CD4-positive, CD25-positive, alpha-beta regulatory T cell (primary cell): ENCODE results near the gene FGFR3. TPM values are rescaled to one million over a fixed set of nuclear protein-coding genes. Genes with fewer than 3 reads are reported as not detected.
"Not testable (repeated sequence)": the region's sequence is repeated elsewhere in the genome, so short reads cannot be mapped to it uniquely, and the experiment has no call there.

Experiments used
- ATAC-seq, 2 donors: fragments of 150-1000 bp; cut with Tn5 transposase; one replicate each; pipeline ENCODE4 v1.10.0; 2021; ENCODE audit warnings: low read depth in 2 of 2, moderate number of reproducible peaks in 2 of 2, moderate library complexity in 1 of 2
- DNase-seq, 3 donors: peaks; one replicate each; pipeline versions ENCODE4 v3.0.0 to v3.0.0-alpha.2; 2012 to 2022; ENCODE audit warnings: mixed read lengths in 1 of 3
- H3K27ac ChIP-seq: one replicate; pipeline ENCODE4 v1.7.0; 2013; ENCODE audit warnings: mild to moderate bottlenecking, low read length; ENCODE audit not compliant: insufficient read depth, poor library complexity, severe bottlenecking
- H3K27me3 ChIP-seq: one replicate; pipeline ENCODE4 v1.7.0; 2013; ENCODE audit warnings: low read length; ENCODE audit not compliant: control insufficient read depth, insufficient read depth
- H3K36me3 ChIP-seq: one replicate; pipeline ENCODE4 v1.7.0; 2013; ENCODE audit warnings: mild to moderate bottlenecking, low read length, moderate library complexity; ENCODE audit not compliant: control insufficient read depth, insufficient read depth
- H3K4me1 ChIP-seq: 2 replicates; pipeline ENCODE4 v1.7.0; 2013; ENCODE audit warnings: mild to moderate bottlenecking, low read length; ENCODE audit not compliant: insufficient read depth, control insufficient read depth, poor library complexity, severe bottlenecking
- H3K4me3 ChIP-seq: one replicate; pipeline ENCODE4 v1.7.0; 2013; ENCODE audit warnings: low read depth, mild to moderate bottlenecking, low read length, moderate library complexity
- H3K9me3 ChIP-seq, 2 experiments: 1 replicate in 1 of 2; 2 replicates in 1 of 2; pipeline ENCODE4 v1.7.0; 2013; ENCODE audit warnings: low read length in 2 of 2, mild to moderate bottlenecking in 1 of 2, moderate library complexity in 1 of 2; ENCODE audit not compliant: control insufficient read depth in 2 of 2
- H3K27ac Mint-ChIP-seq, 3 donors: one replicate each; pipeline ENCODE4 v1.8.0; 2020 to 2022; ENCODE audit warnings: mild to moderate bottlenecking in 3 of 3, mixed read lengths in 3 of 3, moderate library complexity in 2 of 3
- H3K27me3 Mint-ChIP-seq: one replicate; pipeline ENCODE4 v1.8.0; 2022; ENCODE audit warnings: mild to moderate bottlenecking, mixed read lengths
- H3K36me3 Mint-ChIP-seq: one replicate; pipeline ENCODE4 v1.8.0; 2020; ENCODE audit warnings: mixed read lengths
- H3K4me1 Mint-ChIP-seq, 4 donors: one replicate each; pipeline ENCODE4 v1.8.0; 2020 to 2022; ENCODE audit warnings: mixed read lengths in 4 of 4, mild to moderate bottlenecking in 1 of 4
- H3K4me3 Mint-ChIP-seq, 4 donors: one replicate each; pipeline ENCODE4 v1.8.0; 2020 to 2022; ENCODE audit warnings: mild to moderate bottlenecking in 4 of 4, mixed read lengths in 4 of 4, moderate library complexity in 3 of 4
- H3K9me3 Mint-ChIP-seq, 7 donors: one replicate each; pipeline ENCODE4 v1.8.0; 2020 to 2022; ENCODE audit warnings: mixed read lengths in 7 of 7, mild to moderate bottlenecking in 3 of 7, moderate library complexity in 2 of 7
- polyA plus RNA-seq, 4 donors: library from polyadenylated mRNA; unstranded; fragments of 300-500 nt; fragmentation: Illumina TruSeq; gene quantifications; one replicate each; pipeline ENCODE4 v1.2.3, GENCODE V29; 2021
- total RNA-seq: library from RNA; stranded (reverse); gene quantifications from one replicate; pipeline ENCODE4 v1.2.3, GENCODE V29; 2022

The FGFR3 gene
- total and polyA plus RNA-seq, 5 donors from 2014 or later = 0.25 TPM; not detected in 4

GRCh38 chr4:1835836-1836235, 42.7 kb downstream of the FGFR3 start:
- not testable (repeated sequence) for DNase-seq, H3K4me1 ChIP-seq, H3K27me3 Mint-ChIP-seq, H3K9me3 ChIP-seq, H3K27ac ChIP-seq, H3K4me1 Mint-ChIP-seq, H3K4me3 ChIP-seq, H3K4me3 Mint-ChIP-seq, H3K9me3 Mint-ChIP-seq, H3K27me3 ChIP-seq, ATAC-seq, H3K27ac Mint-ChIP-seq
- peaks cover 79% of the 10 kb centered on the region for H3K36me3 ChIP-seq
- peaks cover 20% of the 10 kb centered on the region for H3K36me3 Mint-ChIP-seq

- no peaks in the 10 kb centered on the region for H3K27me3 ChIP-seq
- H3K9me3 ChIP-seq = no peaks in the 10 kb centered on the region
- Mint-ChIP-seq H3K9me3 (no peaks in the 10 kb centered on the region), H3K4me3 (no peak overlapping the region), H3K36me3 (peaks cover 16% of the 10 kb centered on the region), H3K27ac (no peak overlapping the region), H3K27me3 (no peaks in the 10 kb centered on the region), H3K4me1 (peaks cover 0 to 4% (median 2%) of the 10 kb centered on the region in 4 donors)
- H3K36me3 ChIP-seq = peaks cover 77% of the 10 kb centered on the region
- no peak for DNase-seq
- ATAC-seq = no peak
- no peak overlapping the region for H3K4me3 ChIP-seq
- no peak overlapping the region for H3K27ac ChIP-seq
- H3K4me1 ChIP-seq = no peaks in the 10 kb centered on the region
These were observed 43.6 kb downstream of the FGFR3 start for GRCh38 chr4:1836650-1837049.

GRCh38 chr4:1837069-1837468, 44.0 kb downstream of the FGFR3 start:
- Mint-ChIP-seq H3K9me3 (no peaks in the 10 kb centered on the region), H3K27ac (no peak overlapping the region), H3K4me1 (peaks cover 0 to 4% (median 3%) of the 10 kb centered on the region in 4 donors), H3K4me3 (no peak overlapping the region), H3K27me3 (no peaks in the 10 kb centered on the region), H3K36me3 (peaks cover 14% of the 10 kb centered on the region)
- Histone ChIP-seq H3K27me3 (no peaks in the 10 kb centered on the region), H3K27ac (no peak overlapping the region), H3K4me1 (no peaks in the 10 kb centered on the region), H3K36me3 (peaks cover 74% of the 10 kb centered on the region), H3K4me3 (no peak overlapping the region), H3K9me3 (no peaks in the 10 kb centered on the region)
- ATAC-seq (no peak), DNase-seq (no peak)

- Histone ChIP-seq H3K27ac (no peak overlapping the region), H3K4me3 (no peak overlapping the region), H3K27me3 (no peaks in the 10 kb centered on the region), H3K9me3 (no peaks in the 10 kb centered on the region), H3K4me1 (no peaks in the 10 kb centered on the region), H3K36me3 (peaks cover 68% of the 10 kb centered on the region)
- H3K27me3 Mint-ChIP-seq = no peaks in the 10 kb centered on the region
- peak overlapping the region in 1 of 3 donors; percentile 17 for H3K27ac Mint-ChIP-seq
- peaks cover 31% of the 10 kb centered on the region for H3K36me3 Mint-ChIP-seq
- DNase-seq (no peak), ATAC-seq (no peak)
- peaks cover 0 to 8% (median 4%) of the 10 kb centered on the region in 4 donors for H3K4me1 Mint-ChIP-seq
- H3K9me3 Mint-ChIP-seq = no peaks in the 10 kb centered on the region
- peak overlapping the region in 1 of 4 donors; percentile 61 for H3K4me3 Mint-ChIP-seq
These were observed 46.2 kb downstream of the FGFR3 start for GRCh38 chr4:1839282-1839681.

- Histone ChIP-seq H3K36me3 (peaks cover 58% of the 10 kb centered on the region), H3K27me3 (no peaks in the 10 kb centered on the region), H3K4me1 (no peaks in the 10 kb centered on the region), H3K9me3 (no peaks in the 10 kb centered on the region), H3K4me3 (no peak overlapping the region), H3K27ac (no peak overlapping the region)
- no peak for DNase-seq
- ATAC-seq = no peak
- H3K27me3 Mint-ChIP-seq = no peaks in the 10 kb centered on the region
- no peak overlapping the region for H3K27ac Mint-ChIP-seq
- H3K36me3 Mint-ChIP-seq = peaks cover 29% of the 10 kb centered on the region
- H3K4me3 Mint-ChIP-seq = no peak overlapping the region
- H3K4me1 Mint-ChIP-seq = peaks cover 0 to 8% (median 4%) of the 10 kb centered on the region in 4 donors
- no peaks in the 10 kb centered on the region for H3K9me3 Mint-ChIP-seq
These were observed 48.3 kb downstream of the FGFR3 start for GRCh38 chr4:1841201-1841886.

GRCh38 chr4:1841887-1842210, 48.8 kb downstream of the FGFR3 start:
- H3K36me3 ChIP-seq = peaks cover 58% of the 10 kb centered on the region
- no peaks in the 10 kb centered on the region for H3K27me3 ChIP-seq
- Mint-ChIP-seq H3K27ac (no peak overlapping the region), H3K27me3 (no peaks in the 10 kb centered on the region), H3K4me3 (no peak overlapping the region), H3K9me3 (no peaks in the 10 kb centered on the region), H3K4me1 (peaks cover 0 to 10% (median 4%) of the 10 kb centered on the region in 4 donors), H3K36me3 (peaks cover 31% of the 10 kb centered on the region)
- H3K9me3 ChIP-seq = no peaks in the 10 kb centered on the region
- H3K4me3 ChIP-seq = no peak overlapping the region
- no peak for DNase-seq
- ATAC-seq = no peak
- no peaks in the 10 kb centered on the region for H3K4me1 ChIP-seq
- H3K27ac ChIP-seq = no peak overlapping the region

- Mint-ChIP-seq H3K4me3 (no peak overlapping the region), H3K36me3 (peaks cover 35% of the 10 kb centered on the region), H3K27ac (peak overlapping the region in 1 of 3 donors; percentile 78), H3K27me3 (no peaks in the 10 kb centered on the region), H3K4me1 (peaks cover 0 to 10% (median 4%) of the 10 kb centered on the region in 4 donors), H3K9me3 (no peaks in the 10 kb centered on the region)
- peaks cover 59% of the 10 kb centered on the region for H3K36me3 ChIP-seq
- DNase-seq (no peak), ATAC-seq (no peak)
- H3K9me3 ChIP-seq = no peaks in the 10 kb centered on the region
- H3K4me1 ChIP-seq = no peaks in the 10 kb centered on the region
- no peak overlapping the region for H3K4me3 ChIP-seq
- no peak overlapping the region for H3K27ac ChIP-seq
- no peaks in the 10 kb centered on the region for H3K27me3 ChIP-seq
These were observed 49.3 kb downstream of the FGFR3 start for GRCh38 chr4:1842339-1842895.

- no peak overlapping the region for H3K27ac ChIP-seq
- H3K27me3 ChIP-seq = no peaks in the 10 kb centered on the region
- no peak overlapping the region for H3K4me3 ChIP-seq
- no peak for DNase-seq
- ATAC-seq = no peak
- H3K4me3 Mint-ChIP-seq = no peak overlapping the region
- peaks cover 56% of the 10 kb centered on the region for H3K36me3 ChIP-seq
- H3K9me3 Mint-ChIP-seq = no peaks in the 10 kb centered on the region
- no peaks in the 10 kb centered on the region for H3K9me3 ChIP-seq
- peaks cover 35% of the 10 kb centered on the region for H3K36me3 Mint-ChIP-seq
- H3K27ac Mint-ChIP-seq = peak overlapping the region in 1 of 3 donors; percentile 48
- H3K4me1 Mint-ChIP-seq = peaks cover 0 to 10% (median 4%) of the 10 kb centered on the region in 4 donors
- no peaks in the 10 kb centered on the region for H3K4me1 ChIP-seq
- H3K27me3 Mint-ChIP-seq = no peaks in the 10 kb centered on the region
These were observed 49.9 kb downstream of the FGFR3 start for GRCh38 chr4:1842993-1843448.
